SH-SY5Y (cell line): ENCODE measurements around the gene CRYBG1.

Source experiments
- GATA2 ChIP-seq: IDR thresholded peaks from 2 replicates; pipeline ENCODE4 v1.6.1; 2011; ENCODE audit warnings: mild to moderate bottlenecking, low read depth, low read length
- GATA3 ChIP-seq: IDR thresholded peaks from 2 replicates; pipeline ENCODE4 v1.6.1; 2011; ENCODE audit warnings: low read depth, mild to moderate bottlenecking, low read length, moderate library complexity

GRCh38 chr6:106444777-106445507 lies 84.4 kb downstream of the CRYBG1 start:
- no peak for TF ChIP-seq GATA2
- no peak for TF ChIP-seq GATA3
